HG03460 (cell line): Measurements from ENCODE around the gene CSTF3.
"Not testable (repeated sequence)": the region's sequence is repeated elsewhere in the genome, so short reads cannot be mapped to it uniquely, and the experiment has no call there.

Source experiments
- ATAC-seq: cut with Tn5 transposase; IDR thresholded peaks from one replicate; pipeline ENCODE4 v1.9.1; 2021; ENCODE audit not compliant: unreplicated experiment

The CSTF3 gene

DNA sequence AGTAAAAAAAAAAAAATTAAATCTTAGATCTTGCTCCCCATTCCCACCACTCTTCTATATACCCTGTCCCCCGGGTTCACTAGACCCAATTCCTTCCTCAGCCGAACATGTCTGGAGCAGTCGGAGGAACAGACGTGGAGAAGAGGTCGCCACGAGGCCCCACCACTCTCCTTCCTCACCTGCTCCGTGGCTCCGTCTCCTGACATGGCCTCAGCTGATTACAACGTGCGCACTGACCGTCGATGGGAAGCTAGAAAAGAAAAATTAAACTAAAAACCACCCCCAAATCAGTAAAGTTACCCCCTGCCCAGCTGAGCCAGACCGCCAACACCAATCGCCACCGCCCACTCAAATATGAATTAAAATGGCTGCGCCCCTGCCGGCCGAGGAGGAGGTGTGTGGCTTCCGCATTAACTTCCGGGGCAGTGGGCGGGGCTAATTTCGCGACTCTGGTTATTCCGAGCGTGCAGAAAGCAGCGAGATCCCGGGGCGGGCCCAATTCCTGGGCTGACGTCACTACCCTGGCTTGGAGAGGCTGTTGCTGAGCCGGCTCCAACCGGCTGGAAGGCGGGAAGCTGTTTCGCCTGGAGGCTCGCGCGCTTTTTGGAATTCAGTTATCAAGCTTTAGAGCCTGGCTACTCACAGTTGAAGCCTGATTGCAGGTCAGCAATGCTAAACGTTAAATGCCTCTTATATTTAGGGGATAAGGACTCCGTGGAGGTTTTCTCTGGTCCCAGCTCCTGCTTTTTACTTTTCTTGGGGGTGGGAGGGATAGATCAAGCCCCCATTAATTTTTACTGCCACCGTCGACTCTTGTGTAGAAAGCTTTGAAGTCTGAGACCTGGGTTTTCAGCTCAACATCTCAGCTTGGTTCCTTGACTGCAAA is at the start of gene CSTF3:
Gene CSTF3, minus strand, starts transcription at position 361 of the 886 bp plus-strand sequence. Its CDS starts 155 bp downstream, at position 206.
- ATAC-seq = peak; percentile 90

- no peak for ATAC-seq
Measured at GRCh38 chr11:33208150-33208549, 46.9 kb upstream of the CSTF3 start.

DNA sequence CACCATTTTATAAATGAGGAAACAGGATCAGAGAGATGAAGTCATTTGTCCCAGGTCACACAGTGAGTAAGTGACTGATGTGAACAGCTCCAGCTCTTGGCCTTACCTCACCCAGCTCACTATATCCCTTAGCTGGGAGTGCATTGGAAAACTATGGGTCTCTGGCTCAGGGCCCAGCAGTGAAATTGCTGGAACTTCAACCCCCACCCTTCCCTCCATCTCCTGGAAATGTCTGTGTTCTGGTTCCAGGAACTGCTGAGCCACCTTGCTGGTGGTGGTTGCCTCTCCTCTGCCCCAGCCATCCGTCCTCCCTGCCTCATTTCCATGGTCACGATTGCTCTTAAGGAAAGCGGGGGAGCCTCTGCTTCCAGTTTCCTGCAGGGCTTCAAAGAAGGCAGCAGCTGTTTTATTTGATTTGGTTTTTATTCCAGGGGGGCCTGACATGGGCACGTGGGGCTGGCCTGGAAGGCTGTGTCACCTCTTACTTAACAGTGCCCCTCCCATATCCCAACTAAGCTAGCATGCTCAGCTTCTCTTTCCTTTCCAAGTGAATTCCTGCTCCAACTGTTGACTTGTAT is 46.2 kb upstream of the CSTF3 start:
- no peak for ATAC-seq

- no peak for ATAC-seq
Measured at GRCh38 chr11:33197915-33198727, 36.8 kb upstream of the CSTF3 start.

DNA sequence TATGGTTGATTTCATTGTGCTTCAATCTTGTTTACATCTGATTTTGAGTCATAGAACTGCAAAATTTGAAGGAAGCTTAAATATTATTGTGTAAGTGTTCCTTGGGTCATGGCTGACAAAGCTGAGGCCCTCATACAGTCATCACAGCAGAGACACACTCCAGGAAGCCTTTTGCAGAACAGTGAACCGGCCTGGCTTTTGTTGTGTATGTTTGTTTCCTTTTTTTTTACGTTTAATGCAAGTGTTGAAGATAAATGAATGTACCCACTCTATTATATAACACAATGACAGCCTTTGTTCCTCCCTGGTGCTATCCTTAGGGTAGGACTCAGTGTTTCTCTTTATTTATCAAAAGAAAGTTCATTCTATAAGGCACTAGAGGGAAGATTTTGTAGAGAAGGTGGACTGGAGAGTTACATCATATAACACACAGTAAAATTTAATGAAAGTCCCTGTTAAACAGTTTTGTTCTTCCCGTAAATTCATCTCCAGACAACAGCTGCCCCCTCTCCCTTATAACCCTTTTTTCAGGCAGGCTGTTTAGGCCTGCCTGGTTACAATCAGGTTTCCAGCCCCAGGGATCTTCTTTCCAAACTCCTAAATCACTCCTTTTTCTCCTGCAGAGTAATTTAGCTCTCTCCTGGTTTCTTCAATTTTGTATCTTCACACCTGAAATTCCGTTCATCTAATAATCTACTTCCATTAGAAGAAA is 34.3 kb upstream of the CSTF3 start:
- ATAC-seq = no peak

DNA sequence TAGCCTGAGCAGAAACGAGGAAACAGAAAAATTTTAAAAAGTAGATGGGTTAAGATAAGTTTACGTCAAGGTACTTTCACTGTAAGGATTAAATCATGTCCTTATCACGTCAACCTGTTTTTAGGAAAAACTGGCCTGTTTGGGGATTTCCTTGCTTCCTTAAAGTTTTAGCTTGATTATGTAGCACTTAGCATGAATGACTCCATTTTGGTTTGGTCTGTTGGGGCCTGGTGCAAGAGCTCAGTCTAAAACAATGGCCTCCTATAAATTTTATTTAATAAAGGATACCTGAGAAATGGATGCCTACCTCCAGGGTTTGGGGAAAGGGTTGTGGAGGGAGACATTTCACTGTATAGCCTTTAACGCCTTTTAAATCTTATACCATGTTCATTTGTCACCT is 33.2 kb upstream of the CSTF3 start:
- ATAC-seq = no peak

DNA sequence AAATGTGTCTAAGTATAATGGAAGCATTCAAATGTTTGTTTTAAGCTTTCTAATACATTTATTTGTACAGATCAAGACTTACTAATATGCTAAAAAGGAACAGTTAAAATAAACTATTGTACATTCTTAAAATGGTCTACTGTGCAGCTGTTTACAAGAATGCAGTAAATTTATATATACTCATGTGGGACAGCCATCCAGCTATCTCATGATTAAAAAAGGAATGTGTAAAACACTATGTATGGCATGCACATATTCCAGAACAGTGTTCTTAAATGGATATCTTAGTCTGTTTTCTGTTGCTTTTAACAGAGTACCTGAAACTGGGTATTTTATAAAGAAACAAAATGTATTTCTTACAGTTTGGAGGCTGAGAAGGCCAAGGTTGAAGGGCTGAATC is 30.2 kb upstream of the CSTF3 start:
- no peak for ATAC-seq

- no peak for ATAC-seq
Measured at GRCh38 chr11:33187998-33188722, 26.9 kb upstream of the CSTF3 start.

DNA sequence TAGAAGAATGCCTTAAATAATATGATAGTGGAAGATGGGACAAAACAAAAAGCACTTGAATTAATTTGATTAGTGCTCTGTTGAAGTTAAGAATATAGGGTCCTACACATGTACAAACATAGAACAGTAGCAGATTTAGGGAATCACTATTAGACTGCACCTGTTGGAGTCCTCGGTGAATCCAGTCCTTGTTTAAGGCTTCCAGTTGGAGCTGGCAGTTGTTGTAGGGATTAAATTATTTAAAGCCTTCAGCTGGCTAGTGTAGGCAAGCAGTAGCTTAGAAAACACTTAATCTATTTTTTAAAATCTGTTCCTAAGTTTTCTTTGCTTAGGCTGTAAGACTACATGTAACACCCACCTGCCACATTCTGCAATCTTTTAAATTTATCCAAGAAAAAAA is 24.5 kb upstream of the CSTF3 start:
- no peak for ATAC-seq

- no peak for ATAC-seq
Measured at GRCh38 chr11:33182246-33182878, 21.1 kb upstream of the CSTF3 start.

GRCh38 chr11:33179348-33179803 is 18.1 kb upstream of the CSTF3 start:
- no peak for ATAC-seq

DNA sequence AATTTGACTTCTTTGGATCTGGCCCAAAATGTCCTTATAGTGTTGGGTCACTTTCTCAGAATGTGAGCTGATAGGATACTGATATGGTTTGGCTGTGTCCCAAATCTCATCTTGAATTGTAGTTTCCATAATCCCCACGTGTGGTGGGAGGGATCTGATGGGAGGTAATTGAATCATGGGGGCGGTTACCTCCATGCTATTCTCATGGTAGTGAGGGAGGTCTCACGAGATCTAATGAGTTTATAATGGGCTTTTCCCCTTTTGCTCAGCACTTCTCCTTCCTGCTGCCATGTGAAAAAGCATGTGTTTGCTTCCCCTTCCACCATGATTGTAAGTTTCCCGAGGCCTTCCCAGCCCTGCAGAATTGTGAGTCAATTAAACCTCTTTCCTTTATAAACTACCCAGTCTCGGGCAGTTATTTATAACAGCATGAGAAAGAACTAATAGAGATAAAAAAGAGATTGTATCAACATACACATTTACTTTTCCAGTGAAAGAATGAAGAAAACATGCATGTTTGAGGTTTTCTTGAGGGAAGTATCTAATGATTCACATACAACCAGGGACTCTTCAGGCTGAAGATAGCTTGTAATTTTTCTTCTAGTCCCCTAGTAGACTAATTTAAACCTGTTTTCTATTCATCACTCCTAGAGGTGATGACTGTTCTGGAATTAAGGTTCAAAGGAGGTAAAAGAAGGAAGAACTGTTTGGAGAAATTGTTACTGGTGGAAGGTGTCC is 17.3 kb upstream of the CSTF3 start:
- ATAC-seq = no peak

GRCh38 chr11:33177676-33178336 is 16.5 kb upstream of the CSTF3 start:
- no peak for ATAC-seq

DNA sequence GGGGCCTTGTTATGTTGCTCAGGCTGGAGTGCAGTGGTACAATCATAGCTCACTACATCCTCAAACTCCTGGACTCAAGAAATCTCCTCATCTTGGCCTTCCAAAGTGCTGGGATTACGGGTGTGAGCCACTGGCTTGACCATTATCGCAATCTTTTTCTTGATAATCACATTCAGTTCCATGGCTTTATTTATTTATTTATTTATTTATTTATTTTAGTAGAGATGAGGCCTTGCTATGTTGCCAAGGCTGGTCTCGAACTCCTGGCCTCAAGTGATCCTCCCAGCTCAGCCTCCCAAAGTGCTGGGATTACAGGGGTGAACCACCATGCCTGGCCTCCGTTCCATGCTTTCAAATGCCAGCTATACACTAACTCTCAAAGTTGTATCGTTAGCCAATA is 15.5 kb upstream of the CSTF3 start:
- ATAC-seq = not testable (repeated sequence)

DNA sequence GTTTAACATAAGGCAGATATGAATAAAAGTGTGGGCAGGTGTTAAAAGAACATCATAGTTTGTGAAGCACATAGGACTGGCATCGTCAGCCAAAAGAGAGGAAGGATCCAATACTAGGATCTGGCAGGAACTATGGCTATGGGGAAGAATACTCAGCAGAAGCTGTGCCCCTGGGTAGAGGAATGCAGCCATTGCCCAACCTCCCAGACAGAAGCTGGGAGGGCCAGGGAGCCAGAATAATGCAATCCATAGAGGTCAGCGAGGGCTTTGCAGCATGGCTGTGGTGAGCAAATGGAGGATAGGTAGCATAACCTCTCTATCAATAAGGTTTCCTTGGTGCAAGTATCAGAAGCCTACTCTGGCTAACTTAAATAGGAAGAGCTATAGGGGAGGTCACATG is 11.7 kb upstream of the CSTF3 start:
- ATAC-seq = no peak

GRCh38 chr11:33172345-33172744 is 11.1 kb upstream of the CSTF3 start:
- ATAC-seq = no peak

- ATAC-seq = no peak
Measured at GRCh38 chr11:33171251-33171650, 10.0 kb upstream of the CSTF3 start.

DNA sequence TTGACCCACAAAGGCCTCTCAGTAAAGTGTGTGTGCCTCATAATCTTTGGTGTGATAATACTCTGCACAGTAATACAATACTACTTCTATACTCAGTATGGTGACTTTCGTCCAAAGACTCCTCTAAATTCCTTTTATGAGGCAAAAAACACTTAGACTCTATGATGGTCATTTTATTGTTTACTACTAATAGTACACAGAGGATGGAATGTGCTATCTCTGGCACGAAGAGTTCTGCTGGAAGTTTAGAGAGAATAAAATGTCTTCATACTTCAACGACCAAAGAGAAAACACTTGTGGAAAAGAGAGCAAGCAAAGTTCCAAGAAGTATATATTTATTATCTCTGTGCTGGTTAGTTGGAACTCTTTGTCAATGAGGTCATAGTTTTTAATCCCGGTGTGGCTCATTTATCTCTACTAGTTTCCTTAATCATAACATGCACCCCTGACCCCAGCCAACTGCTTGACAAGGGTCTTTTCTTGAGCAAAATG is 7.5 kb upstream of the CSTF3 start:
- ATAC-seq = no peak
